Type B pancreatic cell (in vitro differentiated cells): ENCODE data around the gene AKT1S1. TPM values are rescaled to one million over a fixed set of nuclear protein-coding genes. Genes with fewer than 3 reads are reported as not detected.

Experiments used
- DNase-seq: peaks from one replicate; pipeline ENCODE4 v3.0.0; 2021; ENCODE audit warnings: mixed read lengths; ENCODE audit not compliant: unreplicated experiment; ENCODE audit errors: extremely low spot score
- H3K27ac Mint-ChIP-seq: 2 replicates; pipeline ENCODE4 v1.8.0; 2021; ENCODE audit warnings: mild to moderate bottlenecking, mixed read lengths
- H3K27me3 Mint-ChIP-seq: 2 replicates; pipeline ENCODE4 v1.8.0; 2021; ENCODE audit warnings: mixed read lengths
- H3K36me3 Mint-ChIP-seq: 2 replicates; pipeline ENCODE4 v1.8.0; 2021; ENCODE audit warnings: mixed read lengths
- H3K4me1 Mint-ChIP-seq: one replicate; pipeline ENCODE4 v1.8.0; 2021; ENCODE audit warnings: mixed read lengths; ENCODE audit not compliant: unreplicated experiment
- H3K4me3 Mint-ChIP-seq: 2 replicates; pipeline ENCODE4 v1.8.0; 2021; ENCODE audit warnings: mild to moderate bottlenecking, mixed read lengths
- H3K9me3 Mint-ChIP-seq: 2 replicates; pipeline ENCODE4 v1.8.0; 2021; ENCODE audit warnings: mixed read lengths
- CTCF ChIP-seq: fragments of 200-600 bp; sonication (generic); conservative IDR thresholded peaks from 2 replicates; pipeline ENCODE4 v1.5.0; 2021; ENCODE audit warnings: antibody characterized with exemption, mild to moderate bottlenecking
- total RNA-seq: library from RNA; stranded (reverse); gene quantifications from 2 replicates; pipeline ENCODE4 v1.2.1, GENCODE V29; 2021; ENCODE audit warnings: low replicate concordance

AKT1S1 gene
- total RNA-seq, 1 donor from 2014 or later: 40.1 TPM

GRCh38 chr19:49887665-49888509, 10.7 kb upstream of the AKT1S1 start:
- peaks cover 7% of the 10 kb centered on the region for H3K4me1 Mint-ChIP-seq
- H3K27ac Mint-ChIP-seq: no peak overlapping the region
- H3K4me3 Mint-ChIP-seq: no peak overlapping the region
- H3K36me3 Mint-ChIP-seq: peaks cover 15% of the 10 kb centered on the region
- peaks cover 14% of the 10 kb centered on the region for H3K27me3 Mint-ChIP-seq
- TF ChIP-seq CTCF: no peak
- H3K9me3 Mint-ChIP-seq: no peaks in the 10 kb centered on the region
- no peak for DNase-seq

- Mint-ChIP-seq H3K4me1 (no peaks in the 10 kb centered on the region), H3K4me3 (no peak overlapping the region), H3K27ac (no peak overlapping the region), H3K27me3 (peaks cover 7% of the 10 kb centered on the region), H3K9me3 (no peaks in the 10 kb centered on the region), H3K36me3 (peaks cover 17% of the 10 kb centered on the region)
- TF ChIP-seq CTCF: no peak
- DNase-seq: no peak
These were observed 10.0 kb upstream of the AKT1S1 start for GRCh38 chr19:49887037-49887664.

GRCh38 chr19:49884760-49885159, 7.6 kb upstream of the AKT1S1 start:
- Mint-ChIP-seq H3K4me3 (no peak overlapping the region), H3K36me3 (peaks cover 24% of the 10 kb centered on the region), H3K27ac (no peak overlapping the region), H3K9me3 (no peaks in the 10 kb centered on the region), H3K27me3 (no peaks in the 10 kb centered on the region), H3K4me1 (no peaks in the 10 kb centered on the region)
- TF ChIP-seq CTCF: no peak
- DNase-seq: no peak

- H3K9me3 Mint-ChIP-seq: no peaks in the 10 kb centered on the region
- no peaks in the 10 kb centered on the region for H3K27me3 Mint-ChIP-seq
- no peak overlapping the region for H3K27ac Mint-ChIP-seq
- peaks cover 24% of the 10 kb centered on the region for H3K36me3 Mint-ChIP-seq
- no peak overlapping the region for H3K4me3 Mint-ChIP-seq
- TF ChIP-seq CTCF: no peak
- no peaks in the 10 kb centered on the region for H3K4me1 Mint-ChIP-seq
- DNase-seq: no peak
These were observed 7.0 kb upstream of the AKT1S1 start for GRCh38 chr19:49884109-49884508.

- DNase-seq: no peak
- H3K27ac Mint-ChIP-seq: no peak overlapping the region
- peaks cover 25% of the 10 kb centered on the region for H3K36me3 Mint-ChIP-seq
- H3K27me3 Mint-ChIP-seq: no peaks in the 10 kb centered on the region
- H3K4me3 Mint-ChIP-seq: no peak overlapping the region
- H3K4me1 Mint-ChIP-seq: peaks cover 1% of the 10 kb centered on the region
- H3K9me3 Mint-ChIP-seq: no peaks in the 10 kb centered on the region
- no peak for TF ChIP-seq CTCF
These were observed 5.9 kb upstream of the AKT1S1 start for GRCh38 chr19:49883094-49883493.
